HepG2 (cell line): ENCODE data around the gene OGG1. TPM values are rescaled to one million over a fixed set of nuclear protein-coding genes. Genes with fewer than 3 reads are reported as not detected.

Experiments used
- ARHGAP35 ChIP-seq: sonication (generic); formaldehyde crosslinking; IDR thresholded peaks from 2 replicates; pipeline ENCODE4 v1.9.0; 2022; ENCODE audit warnings: mild to moderate bottlenecking, inconsistent platforms, moderate library complexity, missing genetic modification reagents, borderline replicate concordance
- ATRX ChIP-seq: sonication (generic); formaldehyde crosslinking; IDR thresholded peaks from 2 replicates; pipeline ENCODE4 v1.4.0; 2020; ENCODE audit warnings: missing genetic modification reagents, borderline replicate concordance
- FOXK2 ChIP-seq: fragments of 450-650 bp; IDR thresholded peaks from 2 replicates; pipeline ENCODE4 v1.6.1; 2016
- MXD4 ChIP-seq: IDR thresholded peaks from 2 replicates; pipeline ENCODE4 v1.6.1; 2016; ENCODE audit warnings: mild to moderate bottlenecking, missing biosample characterization, missing genetic modification reagents
- NCOA1 ChIP-seq: sonication (generic); formaldehyde crosslinking; IDR thresholded peaks from 2 replicates; pipeline ENCODE4 v1.9.0; 2021; ENCODE audit warnings: missing genetic modification reagents
- POGZ ChIP-seq: sonication (generic); formaldehyde crosslinking; IDR thresholded peaks from 2 replicates; pipeline ENCODE4 v1.4.0; 2020; ENCODE audit warnings: mild to moderate bottlenecking, missing genetic modification reagents
- SIX1 ChIP-seq: sonication (generic); formaldehyde crosslinking; IDR thresholded peaks from 2 replicates; pipeline ENCODE4 v1.4.0; 2020; ENCODE audit warnings: missing genetic modification reagents, borderline replicate concordance
- ZNF260 ChIP-seq: sonication (generic); formaldehyde crosslinking; IDR thresholded peaks from 2 replicates; pipeline ENCODE4 v1.4.0; 2020; ENCODE audit warnings: missing genetic modification reagents, low read depth, mild to moderate bottlenecking, borderline replicate concordance
- ZNF33A ChIP-seq: sonication (generic); formaldehyde crosslinking; IDR thresholded peaks from 2 replicates; pipeline ENCODE4 v1.5.1; 2020; ENCODE audit warnings: missing genetic modification reagents, mild to moderate bottlenecking, moderate library complexity, borderline replicate concordance
- ZNF549 ChIP-seq: sonication (generic); formaldehyde crosslinking; IDR thresholded peaks from 2 replicates; pipeline ENCODE4 v1.5.0; 2020; ENCODE audit warnings: missing genetic modification reagents
- polyA plus RNA-seq, 8 experiments: library from polyadenylated mRNA; depleted of rRNA in 3 of 8; stranded (reverse) in 7 of 8; unstranded in 1 of 8; fragments of >200 nt; fragmentation: Illumina TruSeq in 4 of 8; extraction: Trizol in 4 of 8; gene quantifications; 2 replicates each; pipeline versions ENCODE4 v1.2.1 to v1.2.3, GENCODE V29; 2011 to 2016; ENCODE audit warnings: low read depth in 4 of 8, missing spikeins in 1 of 8, mixed read lengths in 1 of 8; ENCODE audit not compliant: insufficient read depth in 1 of 8
- total RNA-seq, 5 experiments: library from RNA; depleted of rRNA; stranded (reverse); fragments of >200 nt; fragmentation: Illumina TruSeq; extraction: Trizol; gene quantifications; 2 replicates each; pipeline ENCODE4 v1.2.3, GENCODE V29; 2016; ENCODE audit warnings: low read depth in 1 of 5
- TF ChIP-seq, protein P1 (sequence below): IDR thresholded peaks from 2 replicates; pipeline ENCODE4 v1.6.1; 2016; ENCODE audit warnings: missing compliant biosample characterization, missing genetic modification reagents, borderline replicate concordance
- TF ChIP-seq, protein P2 (sequence below): IDR thresholded peaks from 2 replicates; pipeline ENCODE4 v1.6.1; 2016; ENCODE audit warnings: mild to moderate bottlenecking, missing biosample characterization, missing genetic modification reagents
- TF ChIP-seq, protein P3 (sequence below): sonication (generic); formaldehyde crosslinking; IDR thresholded peaks from 2 replicates; pipeline ENCODE4 v1.4.0; 2020; ENCODE audit warnings: missing genetic modification reagents, borderline replicate concordance
- TF ChIP-seq, protein P4 (sequence below): sonication (generic); formaldehyde crosslinking; conservative IDR thresholded peaks from 2 replicates; pipeline ENCODE4 v1.4.0; 2020; ENCODE audit warnings: missing genetic modification reagents
- TF ChIP-seq, protein P5 (sequence below): sonication (generic); formaldehyde crosslinking; IDR thresholded peaks from 2 replicates; pipeline ENCODE4 v1.4.0; 2020; ENCODE audit warnings: mild to moderate bottlenecking, missing genetic modification reagents

The OGG1 gene
- total and polyA plus RNA-seq, 2 of the 13 experiments (the other 11 are each of a cell fraction or from before 2014, with no cell fraction given): 28.7 to 33.2 TPM

DNA sequence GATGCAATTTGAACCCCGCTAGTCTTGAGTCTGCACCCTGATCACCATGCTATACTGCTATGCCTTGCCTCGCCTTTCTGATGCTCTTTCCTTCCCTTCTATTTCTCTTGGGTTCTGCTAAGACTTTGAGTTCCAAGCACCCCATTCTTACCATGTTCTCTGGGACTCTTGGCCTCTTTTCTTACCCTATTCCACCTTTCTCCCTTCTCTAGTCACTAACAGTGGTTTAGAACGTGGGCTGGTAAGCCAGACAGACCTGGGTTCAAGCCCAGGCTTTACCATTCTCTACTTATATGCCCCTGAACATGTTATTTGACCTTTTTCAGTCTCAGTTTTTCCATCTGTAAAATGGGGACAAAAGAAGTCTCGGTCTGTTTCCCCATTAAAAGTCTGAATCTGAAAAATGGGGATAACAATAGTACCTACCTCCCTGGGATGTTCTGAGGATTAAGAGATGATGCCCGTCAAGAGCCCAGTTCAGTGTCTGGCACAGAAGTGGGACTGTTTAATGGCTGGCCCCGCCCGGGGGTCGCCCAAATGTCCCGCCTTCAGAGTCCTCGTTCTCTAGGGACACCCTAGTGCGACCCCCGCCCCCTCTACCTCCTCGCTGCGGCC, 42.1 kb downstream of the OGG1 start (continued):
- TF ChIP-seq, protein P1, sequence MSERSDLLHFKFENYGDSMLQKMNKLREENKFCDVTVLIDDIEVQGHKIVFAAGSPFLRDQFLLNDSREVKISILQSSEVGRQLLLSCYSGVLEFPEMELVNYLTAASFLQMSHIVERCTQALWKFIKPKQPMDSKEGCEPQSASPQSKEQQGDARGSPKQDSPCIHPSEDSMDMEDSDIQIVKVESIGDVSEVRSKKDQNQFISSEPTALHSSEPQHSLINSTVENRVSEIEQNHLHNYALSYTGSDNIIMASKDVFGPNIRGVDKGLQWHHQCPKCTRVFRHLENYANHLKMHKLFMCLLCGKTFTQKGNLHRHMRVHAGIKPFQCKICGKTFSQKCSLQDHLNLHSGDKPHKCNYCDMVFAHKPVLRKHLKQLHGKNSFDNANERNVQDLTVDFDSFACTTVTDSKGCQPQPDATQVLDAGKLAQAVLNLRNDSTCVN (CRISPR knock-in tag): no peak
- TF ChIP-seq POGZ (no peak), ZNF549 (CRISPR knock-in tag) (no peak), SIX1 (CRISPR knock-in tag) (no peak), ATRX (CRISPR knock-in tag) (no peak), ZNF260 (CRISPR knock-in tag) (no peak), ARHGAP35 (no peak), ZNF33A (CRISPR knock-in tag) (no peak), NCOA1 (CRISPR knock-in tag) (no peak), MXD4 (CRISPR knock-in tag) (no peak), FOXK2 (no peak)
- TF ChIP-seq, protein P2, sequence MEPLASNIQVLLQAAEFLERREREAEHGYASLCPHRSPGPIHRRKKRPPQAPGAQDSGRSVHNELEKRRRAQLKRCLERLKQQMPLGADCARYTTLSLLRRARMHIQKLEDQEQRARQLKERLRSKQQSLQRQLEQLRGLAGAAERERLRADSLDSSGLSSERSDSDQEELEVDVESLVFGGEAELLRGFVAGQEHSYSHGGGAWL: no peak
- TF ChIP-seq, protein P3, sequence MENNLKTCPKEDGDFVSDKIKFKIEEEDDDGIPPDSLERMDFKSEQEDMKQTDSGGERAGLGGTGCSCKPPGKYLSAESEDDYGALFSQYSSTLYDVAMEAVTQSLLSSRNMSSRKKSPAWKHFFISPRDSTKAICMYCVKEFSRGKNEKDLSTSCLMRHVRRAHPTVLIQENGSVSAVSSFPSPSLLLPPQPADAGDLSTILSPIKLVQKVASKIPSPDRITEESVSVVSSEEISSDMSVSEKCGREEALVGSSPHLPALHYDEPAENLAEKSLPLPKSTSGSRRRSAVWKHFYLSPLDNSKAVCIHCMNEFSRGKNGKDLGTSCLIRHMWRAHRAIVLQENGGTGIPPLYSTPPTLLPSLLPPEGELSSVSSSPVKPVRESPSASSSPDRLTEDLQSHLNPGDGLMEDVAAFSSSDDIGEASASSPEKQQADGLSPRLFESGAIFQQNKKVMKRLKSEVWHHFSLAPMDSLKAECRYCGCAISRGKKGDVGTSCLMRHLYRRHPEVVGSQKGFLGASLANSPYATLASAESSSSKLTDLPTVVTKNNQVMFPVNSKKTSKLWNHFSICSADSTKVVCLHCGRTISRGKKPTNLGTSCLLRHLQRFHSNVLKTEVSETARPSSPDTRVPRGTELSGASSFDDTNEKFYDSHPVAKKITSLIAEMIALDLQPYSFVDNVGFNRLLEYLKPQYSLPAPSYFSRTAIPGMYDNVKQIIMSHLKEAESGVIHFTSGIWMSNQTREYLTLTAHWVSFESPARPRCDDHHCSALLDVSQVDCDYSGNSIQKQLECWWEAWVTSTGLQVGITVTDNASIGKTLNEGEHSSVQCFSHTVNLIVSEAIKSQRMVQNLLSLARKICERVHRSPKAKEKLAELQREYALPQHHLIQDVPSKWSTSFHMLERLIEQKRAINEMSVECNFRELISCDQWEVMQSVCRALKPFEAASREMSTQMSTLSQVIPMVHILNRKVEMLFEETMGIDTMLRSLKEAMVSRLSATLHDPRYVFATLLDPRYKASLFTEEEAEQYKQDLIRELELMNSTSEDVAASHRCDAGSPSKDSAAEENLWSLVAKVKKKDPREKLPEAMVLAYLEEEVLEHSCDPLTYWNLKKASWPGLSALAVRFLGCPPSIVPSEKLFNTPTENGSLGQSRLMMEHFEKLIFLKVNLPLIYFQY (CRISPR knock-in tag): no peak
- TF ChIP-seq, protein P4, sequence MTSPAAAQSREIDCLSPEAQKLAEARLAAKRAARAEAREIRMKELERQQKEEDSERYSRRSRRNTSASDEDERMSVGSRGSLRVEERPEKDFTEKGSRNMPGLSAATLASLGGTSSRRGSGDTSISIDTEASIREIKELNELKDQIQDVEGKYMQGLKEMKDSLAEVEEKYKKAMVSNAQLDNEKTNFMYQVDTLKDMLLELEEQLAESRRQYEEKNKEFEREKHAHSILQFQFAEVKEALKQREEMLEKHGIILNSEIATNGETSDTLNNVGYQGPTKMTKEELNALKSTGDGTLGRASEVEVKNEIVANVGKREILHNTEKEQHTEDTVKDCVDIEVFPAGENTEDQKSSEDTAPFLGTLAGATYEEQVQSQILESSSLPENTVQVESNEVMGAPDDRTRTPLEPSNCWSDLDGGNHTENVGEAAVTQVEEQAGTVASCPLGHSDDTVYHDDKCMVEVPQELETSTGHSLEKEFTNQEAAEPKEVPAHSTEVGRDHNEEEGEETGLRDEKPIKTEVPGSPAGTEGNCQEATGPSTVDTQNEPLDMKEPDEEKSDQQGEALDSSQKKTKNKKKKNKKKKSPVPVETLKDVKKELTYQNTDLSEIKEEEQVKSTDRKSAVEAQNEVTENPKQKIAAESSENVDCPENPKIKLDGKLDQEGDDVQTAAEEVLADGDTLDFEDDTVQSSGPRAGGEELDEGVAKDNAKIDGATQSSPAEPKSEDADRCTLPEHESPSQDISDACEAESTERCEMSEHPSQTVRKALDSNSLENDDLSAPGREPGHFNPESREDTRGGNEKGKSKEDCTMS (CRISPR knock-in tag): no peak
- TF ChIP-seq, protein P5, sequence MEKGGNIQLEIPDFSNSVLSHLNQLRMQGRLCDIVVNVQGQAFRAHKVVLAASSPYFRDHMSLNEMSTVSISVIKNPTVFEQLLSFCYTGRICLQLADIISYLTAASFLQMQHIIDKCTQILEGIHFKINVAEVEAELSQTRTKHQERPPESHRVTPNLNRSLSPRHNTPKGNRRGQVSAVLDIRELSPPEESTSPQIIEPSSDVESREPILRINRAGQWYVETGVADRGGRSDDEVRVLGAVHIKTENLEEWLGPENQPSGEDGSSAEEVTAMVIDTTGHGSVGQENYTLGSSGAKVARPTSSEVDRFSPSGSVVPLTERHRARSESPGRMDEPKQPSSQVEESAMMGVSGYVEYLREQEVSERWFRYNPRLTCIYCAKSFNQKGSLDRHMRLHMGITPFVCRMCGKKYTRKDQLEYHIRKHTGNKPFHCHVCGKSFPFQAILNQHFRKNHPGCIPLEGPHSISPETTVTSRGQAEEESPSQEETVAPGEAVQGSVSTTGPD (CRISPR knock-in tag): 0 out of 2 replicates have a peak, but pooled peaks have one; percentile 30
